HepG2 (cell line): ENCODE data around the gene ADAMTSL4. TPM values are rescaled to one million over a fixed set of nuclear protein-coding genes. Genes with fewer than 3 reads are reported as not detected.

Experiments
- AHDC1 ChIP-seq: sonication (generic); formaldehyde crosslinking; IDR thresholded peaks from 2 replicates; pipeline ENCODE4 v1.5.1; 2020; ENCODE audit warnings: mild to moderate bottlenecking, missing genetic modification reagents, borderline replicate concordance
- FOXJ3 ChIP-seq: sonication (generic); formaldehyde crosslinking; IDR thresholded peaks from 2 replicates; pipeline ENCODE4 v1.4.0; 2020; ENCODE audit warnings: missing genetic modification reagents, mild to moderate bottlenecking, borderline replicate concordance
- HDAC1 ChIP-seq: sonication (generic); formaldehyde crosslinking; IDR thresholded peaks from 2 replicates; pipeline ENCODE4 v1.5.1; 2020; ENCODE audit warnings: mild to moderate bottlenecking, missing genetic modification reagents
- NR1H2 ChIP-seq: sonication (generic); formaldehyde crosslinking; IDR thresholded peaks from 2 replicates; pipeline ENCODE4 v1.8.1; 2022; ENCODE audit warnings: low read depth, missing genetic modification reagents, borderline replicate concordance
- RFXAP ChIP-seq: sonication (generic); formaldehyde crosslinking; IDR thresholded peaks from 2 replicates; pipeline ENCODE4 v1.4.0; 2020; ENCODE audit warnings: missing genetic modification reagents, borderline replicate concordance
- TFDP1 ChIP-seq: IDR thresholded peaks from 2 replicates; pipeline ENCODE4 v1.6.1; 2016; ENCODE audit warnings: missing compliant biosample characterization, missing genetic modification reagents, borderline replicate concordance
- ZNF124 ChIP-seq: sonication (generic); formaldehyde crosslinking; IDR thresholded peaks from 2 replicates; pipeline ENCODE4 v1.4.0; 2020; ENCODE audit warnings: missing genetic modification reagents
- ZNF17 ChIP-seq: sonication (generic); formaldehyde crosslinking; IDR thresholded peaks from 2 replicates; pipeline ENCODE4 v1.5.0; 2020; ENCODE audit warnings: mild to moderate bottlenecking, missing genetic modification reagents
- ZNF674 ChIP-seq: sonication (generic); formaldehyde crosslinking; IDR thresholded peaks from 2 replicates; pipeline ENCODE4 v1.5.0; 2020; ENCODE audit warnings: low read depth, mild to moderate bottlenecking, missing genetic modification reagents
- ZSCAN29 ChIP-seq: sonication (generic); formaldehyde crosslinking; conservative IDR thresholded peaks from 2 replicates; pipeline ENCODE4 v1.4.0; 2020; ENCODE audit warnings: mild to moderate bottlenecking, missing genetic modification reagents
- polyA plus RNA-seq, 8 experiments: library from polyadenylated mRNA; depleted of rRNA in 3 of 8; stranded (reverse) in 7 of 8; unstranded in 1 of 8; fragments of >200 nt; fragmentation: Illumina TruSeq in 4 of 8; extraction: Trizol in 4 of 8; gene quantifications; 2 replicates each; pipeline versions ENCODE4 v1.2.1 to v1.2.3, GENCODE V29; 2011 to 2016; ENCODE audit warnings: low read depth in 4 of 8, missing spikeins in 1 of 8, mixed read lengths in 1 of 8; ENCODE audit not compliant: insufficient read depth in 1 of 8
- total RNA-seq, 5 experiments: library from RNA; depleted of rRNA; stranded (reverse); fragments of >200 nt; fragmentation: Illumina TruSeq; extraction: Trizol; gene quantifications; 2 replicates each; pipeline ENCODE4 v1.2.3, GENCODE V29; 2016; ENCODE audit warnings: low read depth in 1 of 5
- TF ChIP-seq, protein P1 (sequence below): sonication (generic); formaldehyde crosslinking; IDR thresholded peaks from 2 replicates; pipeline ENCODE4 v1.8.1; 2022; ENCODE audit warnings: low read depth, mild to moderate bottlenecking, missing genetic modification reagents
- TF ChIP-seq, protein P2 (sequence below): sonication (generic); formaldehyde crosslinking; IDR thresholded peaks from 2 replicates; pipeline ENCODE4 v1.8.1; 2023; ENCODE audit warnings: missing genetic modification reagents, inconsistent platforms, borderline replicate concordance

The ADAMTSL4 gene
- total and polyA plus RNA-seq, 2 of the 13 experiments (the other 11 are each of a cell fraction or from before 2014, with no cell fraction given): 3.9 to 16.4 TPM

- TF ChIP-seq, protein P1, sequence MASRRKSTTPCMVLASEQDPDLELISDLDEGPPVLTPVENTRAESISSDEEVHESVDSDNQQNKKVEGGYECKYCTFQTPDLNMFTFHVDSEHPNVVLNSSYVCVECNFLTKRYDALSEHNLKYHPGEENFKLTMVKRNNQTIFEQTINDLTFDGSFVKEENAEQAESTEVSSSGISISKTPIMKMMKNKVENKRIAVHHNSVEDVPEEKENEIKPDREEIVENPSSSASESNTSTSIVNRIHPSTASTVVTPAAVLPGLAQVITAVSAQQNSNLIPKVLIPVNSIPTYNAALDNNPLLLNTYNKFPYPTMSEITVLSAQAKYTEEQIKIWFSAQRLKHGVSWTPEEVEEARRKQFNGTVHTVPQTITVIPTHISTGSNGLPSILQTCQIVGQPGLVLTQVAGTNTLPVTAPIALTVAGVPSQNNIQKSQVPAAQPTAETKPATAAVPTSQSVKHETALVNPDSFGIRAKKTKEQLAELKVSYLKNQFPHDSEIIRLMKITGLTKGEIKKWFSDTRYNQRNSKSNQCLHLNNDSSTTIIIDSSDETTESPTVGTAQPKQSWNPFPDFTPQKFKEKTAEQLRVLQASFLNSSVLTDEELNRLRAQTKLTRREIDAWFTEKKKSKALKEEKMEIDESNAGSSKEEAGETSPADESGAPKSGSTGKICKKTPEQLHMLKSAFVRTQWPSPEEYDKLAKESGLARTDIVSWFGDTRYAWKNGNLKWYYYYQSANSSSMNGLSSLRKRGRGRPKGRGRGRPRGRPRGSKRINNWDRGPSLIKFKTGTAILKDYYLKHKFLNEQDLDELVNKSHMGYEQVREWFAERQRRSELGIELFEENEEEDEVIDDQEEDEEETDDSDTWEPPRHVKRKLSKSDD: 0 out of 2 replicates have a peak, but pooled peaks have one; percentile 32
- no peak; the same call in 1 of the 2 replicates for TF ChIP-seq AHDC1 (CRISPR knock-in tag)
- TF ChIP-seq RFXAP (CRISPR knock-in tag): peak; percentile 75; the same call in 1 of the 2 replicates
- peak; percentile 36; the same call in 1 of the 2 replicates for TF ChIP-seq FOXJ3 (CRISPR knock-in tag)
- no peak for TF ChIP-seq ZNF17 (CRISPR knock-in tag)
- TF ChIP-seq TFDP1 (CRISPR knock-in tag): peak; percentile 0; the same call in 1 of the 2 replicates
- TF ChIP-seq ZSCAN29 (CRISPR knock-in tag): 0 out of 2 replicates have a peak, but pooled peaks have one; percentile 17
- no peak for TF ChIP-seq ZNF124 (CRISPR knock-in tag)
- peak; percentile 70; the same call in 1 of the 2 replicates for TF ChIP-seq HDAC1 (CRISPR knock-in tag)
- TF ChIP-seq, protein P2, sequence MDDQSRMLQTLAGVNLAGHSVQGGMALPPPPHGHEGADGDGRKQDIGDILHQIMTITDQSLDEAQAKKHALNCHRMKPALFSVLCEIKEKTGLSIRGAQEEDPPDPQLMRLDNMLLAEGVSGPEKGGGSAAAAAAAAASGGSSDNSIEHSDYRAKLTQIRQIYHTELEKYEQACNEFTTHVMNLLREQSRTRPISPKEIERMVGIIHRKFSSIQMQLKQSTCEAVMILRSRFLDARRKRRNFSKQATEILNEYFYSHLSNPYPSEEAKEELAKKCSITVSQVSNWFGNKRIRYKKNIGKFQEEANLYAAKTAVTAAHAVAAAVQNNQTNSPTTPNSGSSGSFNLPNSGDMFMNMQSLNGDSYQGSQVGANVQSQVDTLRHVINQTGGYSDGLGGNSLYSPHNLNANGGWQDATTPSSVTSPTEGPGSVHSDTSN (CRISPR knock-in tag): no peak
- TF ChIP-seq NR1H2 (CRISPR knock-in tag): no peak
- 0 out of 2 replicates have a peak, but pooled peaks have one; percentile 30 for TF ChIP-seq ZNF674
Observed at GRCh38 chr1:150579110-150579944, 30.1 kb downstream of the ADAMTSL4 start, which contains the start of gene MCL1 (continued).
